ENCODE data around the gene SEMA3G.

DNA sequence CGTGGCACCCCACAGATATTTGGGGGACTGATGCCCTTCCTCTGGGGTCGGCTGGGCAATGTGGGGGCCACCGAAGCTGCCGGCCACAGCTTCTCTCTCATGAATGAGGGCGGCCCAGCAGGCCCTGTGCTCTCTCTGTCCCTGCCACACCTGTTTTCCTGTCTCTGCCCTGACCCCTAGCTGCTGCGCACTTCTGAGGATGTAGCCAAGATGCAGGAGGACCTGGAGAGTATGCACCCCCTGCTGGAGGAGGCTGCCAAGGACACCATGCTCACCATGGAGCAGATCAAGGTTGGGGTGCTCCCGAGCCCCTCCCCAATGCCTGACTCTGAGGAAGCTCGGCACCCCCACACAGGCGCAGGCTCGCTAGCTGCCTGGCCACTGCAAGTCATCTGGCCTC, 59.7 kb downstream of the SEMA3G start:
- TF ChIP-seq, protein P1, sequence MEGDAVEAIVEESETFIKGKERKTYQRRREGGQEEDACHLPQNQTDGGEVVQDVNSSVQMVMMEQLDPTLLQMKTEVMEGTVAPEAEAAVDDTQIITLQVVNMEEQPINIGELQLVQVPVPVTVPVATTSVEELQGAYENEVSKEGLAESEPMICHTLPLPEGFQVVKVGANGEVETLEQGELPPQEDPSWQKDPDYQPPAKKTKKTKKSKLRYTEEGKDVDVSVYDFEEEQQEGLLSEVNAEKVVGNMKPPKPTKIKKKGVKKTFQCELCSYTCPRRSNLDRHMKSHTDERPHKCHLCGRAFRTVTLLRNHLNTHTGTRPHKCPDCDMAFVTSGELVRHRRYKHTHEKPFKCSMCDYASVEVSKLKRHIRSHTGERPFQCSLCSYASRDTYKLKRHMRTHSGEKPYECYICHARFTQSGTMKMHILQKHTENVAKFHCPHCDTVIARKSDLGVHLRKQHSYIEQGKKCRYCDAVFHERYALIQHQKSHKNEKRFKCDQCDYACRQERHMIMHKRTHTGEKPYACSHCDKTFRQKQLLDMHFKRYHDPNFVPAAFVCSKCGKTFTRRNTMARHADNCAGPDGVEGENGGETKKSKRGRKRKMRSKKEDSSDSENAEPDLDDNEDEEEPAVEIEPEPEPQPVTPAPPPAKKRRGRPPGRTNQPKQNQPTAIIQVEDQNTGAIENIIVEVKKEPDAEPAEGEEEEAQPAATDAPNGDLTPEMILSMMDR (IDR thresholded peaks at IDR 0.05) = peak in 3 of 6 experiments; percentile 29 to 55 (median 37)
- TF ChIP-seq POLR2A (IDR thresholded peaks at IDR 0.05) = no peak
